Suprapubic skin (tissue), 4 donors: ENCODE data around the gene IGFN1. TPM values are rescaled to one million over a fixed set of nuclear protein-coding genes. Genes with fewer than 3 reads are reported as not detected.
A peak's percentile ranks its signal among the peaks of the same experiment; 100 is the strongest.
"Not testable (repeated sequence)": the region's sequence is repeated elsewhere in the genome, so short reads cannot be mapped to it uniquely, and the experiment has no call there.

Source experiments
- DNase-seq, 2 donors: peaks; one replicate each; pipeline ENCODE4 v3.0.0-alpha.2; 2019; ENCODE audit warnings: low spot score in 2 of 2
- H3K27ac ChIP-seq: fragments of 200-600 bp; sonication (generic); one replicate; pipeline ENCODE4 v1.5.1; 2019
- H3K27me3 ChIP-seq: fragments of 200-600 bp; sonication (generic); one replicate; pipeline ENCODE4 v1.5.1; 2019
- H3K36me3 ChIP-seq: fragments of 200-600 bp; sonication (generic); one replicate; pipeline ENCODE4 v1.5.1; 2019
- H3K4me1 ChIP-seq: fragments of 200-600 bp; sonication (generic); one replicate; pipeline ENCODE4 v1.5.1; 2019
- H3K4me3 ChIP-seq: fragments of 200-600 bp; sonication (generic); one replicate; pipeline ENCODE4 v1.5.1; 2019; ENCODE audit warnings: mild to moderate bottlenecking
- H3K9me3 ChIP-seq: fragments of 200-600 bp; sonication (generic); one replicate; pipeline ENCODE4 v1.5.1; 2019
- EP300 ChIP-seq: sonication (generic); formaldehyde crosslinking; IDR thresholded peaks from one replicate; pipeline ENCODE4 v1.6.1; 2017; ENCODE audit warnings: antibody characterized with exemption
- POLR2A ChIP-seq, 2 donors: fragments of 450-650 bp; IDR thresholded peaks; one replicate each; pipeline ENCODE4 v1.6.1; 2017; ENCODE audit warnings: antibody characterized with exemption in 2 of 2, mild to moderate bottlenecking in 2 of 2, moderate library complexity in 2 of 2
- POLR2AphosphoS5 ChIP-seq, 3 donors: sonication (generic); formaldehyde crosslinking; IDR thresholded peaks; one replicate each; pipeline ENCODE4 v1.6.1; 2017; ENCODE audit warnings: antibody characterized with exemption in 3 of 3
- WGBS: methylation state at CpG from one replicate; pipeline ENCODE4 v1.1.5; 2018; 5-methylcytosine and 5-hydroxymethylcytosine counted together
- total RNA-seq, 4 donors: library from RNA; depleted of rRNA; stranded (reverse); fragments of >200 nt; gene quantifications; one replicate each; pipeline ENCODE4 v1.1.0, GENCODE V29; 2016
- TF ChIP-seq, protein P1 (sequence below), 2 donors: fragments of 200-600 bp in 1 of 2; fragments of 450-650 bp in 1 of 2; sonication (generic) in 1 of 2; IDR thresholded peaks; one replicate each; pipeline ENCODE4 v1.5.1; 2016 to 2019; ENCODE audit warnings: antibody characterized with exemption in 2 of 2, mild to moderate bottlenecking in 1 of 2, moderate library complexity in 1 of 2

Gene IGFN1
- total RNA-seq, 4 donors from 2014 or later: 0.13 to 0.57 TPM; not detected in 2

DNA sequence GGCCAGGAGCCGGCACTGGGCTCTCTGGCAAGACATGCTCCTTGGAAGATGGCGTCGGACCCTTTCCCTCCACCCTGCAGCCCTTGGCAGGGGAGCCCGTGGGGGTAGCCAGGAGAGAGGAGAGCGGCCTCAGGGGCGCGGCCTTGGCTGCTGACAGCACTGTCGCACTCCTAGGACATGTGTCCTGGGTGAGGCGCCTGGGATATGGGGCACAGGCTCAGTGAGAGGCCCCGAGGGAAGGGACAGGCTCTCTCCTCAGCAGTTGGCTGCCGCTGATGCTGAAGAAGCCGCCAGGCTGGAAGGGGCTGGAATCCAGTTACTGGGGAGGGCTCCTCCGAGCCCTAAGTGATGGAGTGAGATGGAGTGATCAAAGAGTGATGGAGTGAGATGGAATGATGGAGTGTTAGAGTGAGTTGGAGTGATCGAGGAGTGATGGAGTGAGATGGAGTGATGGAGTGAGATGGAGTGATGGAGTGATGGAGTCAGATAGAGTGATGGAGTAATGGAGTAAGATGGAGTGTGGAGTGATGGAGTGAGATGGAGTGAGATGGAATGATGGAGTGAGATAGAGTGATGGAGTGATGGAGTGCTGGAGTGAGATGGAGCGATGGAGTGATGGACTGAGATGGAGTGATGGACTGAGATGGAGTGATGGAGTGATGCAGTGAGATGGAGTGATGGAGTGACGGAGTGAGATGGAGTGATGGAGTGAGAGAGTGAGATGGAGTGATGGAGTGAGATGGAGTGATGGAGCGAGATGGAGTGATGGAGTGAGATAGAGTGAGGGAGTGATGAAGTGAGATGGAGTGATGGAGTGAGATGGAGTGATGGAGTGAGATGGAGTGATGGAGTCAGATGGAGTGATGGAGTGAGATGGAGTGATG lies 65.1 kb downstream of the IGFN1 start:
- WGBS: 68% methylated on average over 15 of the region's 17 CpGs
- no peaks in the 10 kb centered on the region for H3K9me3 ChIP-seq
- TF ChIP-seq EP300 (no peak), POLR2A (IDR thresholded peaks at IDR 0.05) (no peak), POLR2AphosphoS5 (IDR thresholded peaks at IDR 0.05) (no peak)
- peak in 1 of 2 donors; percentile 72 for DNase-seq
- no peak overlapping the region for H3K27ac ChIP-seq
- H3K4me3 ChIP-seq: no peak overlapping the region
- H3K36me3 ChIP-seq: no peaks in the 10 kb centered on the region
- H3K27me3 ChIP-seq: peaks cover 4% of the 10 kb centered on the region
- H3K4me1 ChIP-seq: peaks cover 33% of the 10 kb centered on the region

DNA sequence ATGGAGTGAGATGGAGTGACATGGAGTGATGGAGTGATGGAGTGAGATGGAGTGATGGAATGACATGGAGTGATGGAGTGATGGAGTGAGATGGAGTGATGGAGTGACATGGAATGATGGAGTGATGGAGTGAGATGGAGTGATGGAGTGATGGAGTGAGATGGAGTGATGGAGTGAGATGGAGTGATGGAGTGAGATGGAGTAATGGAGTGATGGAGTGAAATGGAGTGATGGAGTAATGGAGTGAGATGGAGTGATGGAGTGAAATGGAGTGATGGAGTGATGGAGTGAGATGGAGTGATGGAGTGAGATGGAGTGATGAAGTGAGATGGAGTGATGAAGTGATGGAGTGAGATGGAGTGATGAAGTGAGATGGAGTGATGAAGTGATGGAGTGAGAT lies 67.5 kb downstream of the IGFN1 start:
- not testable (repeated sequence) for H3K9me3 ChIP-seq, H3K36me3 ChIP-seq, H3K4me3 ChIP-seq, H3K27ac ChIP-seq, H3K27me3 ChIP-seq, DNase-seq
- peaks cover 45% of the 10 kb centered on the region for H3K4me1 ChIP-seq

DNA sequence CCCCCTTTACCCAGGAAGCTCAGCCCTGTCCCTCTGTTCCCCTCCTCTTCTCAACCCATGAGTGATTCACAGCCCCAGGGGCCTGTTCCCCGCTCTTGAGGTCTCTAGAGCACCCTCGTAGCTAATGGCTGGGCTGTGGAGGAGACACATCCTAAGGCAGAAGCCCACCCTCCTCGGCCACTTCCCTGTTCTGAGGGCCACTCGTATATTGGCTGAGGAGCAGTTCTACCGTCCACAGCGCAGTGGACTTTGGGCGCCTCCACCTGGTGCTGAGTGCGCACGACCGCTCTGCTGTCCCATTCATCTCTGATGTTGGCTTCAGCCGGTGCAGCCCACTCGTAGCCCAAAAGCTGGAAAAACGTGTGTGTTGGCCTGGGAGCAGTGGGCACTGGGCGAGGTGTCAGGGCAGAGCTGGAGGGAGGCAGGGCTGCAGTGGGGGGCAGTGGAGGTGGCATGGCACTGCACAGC lies 68.2 kb downstream of the IGFN1 start:
- Histone ChIP-seq H3K27me3 (peaks cover 9% of the 10 kb centered on the region), H3K9me3 (no peaks in the 10 kb centered on the region), H3K4me1 (peaks cover 42% of the 10 kb centered on the region), H3K27ac (no peak overlapping the region), H3K36me3 (no peaks in the 10 kb centered on the region), H3K4me3 (no peak overlapping the region)
- TF ChIP-seq, protein P1, sequence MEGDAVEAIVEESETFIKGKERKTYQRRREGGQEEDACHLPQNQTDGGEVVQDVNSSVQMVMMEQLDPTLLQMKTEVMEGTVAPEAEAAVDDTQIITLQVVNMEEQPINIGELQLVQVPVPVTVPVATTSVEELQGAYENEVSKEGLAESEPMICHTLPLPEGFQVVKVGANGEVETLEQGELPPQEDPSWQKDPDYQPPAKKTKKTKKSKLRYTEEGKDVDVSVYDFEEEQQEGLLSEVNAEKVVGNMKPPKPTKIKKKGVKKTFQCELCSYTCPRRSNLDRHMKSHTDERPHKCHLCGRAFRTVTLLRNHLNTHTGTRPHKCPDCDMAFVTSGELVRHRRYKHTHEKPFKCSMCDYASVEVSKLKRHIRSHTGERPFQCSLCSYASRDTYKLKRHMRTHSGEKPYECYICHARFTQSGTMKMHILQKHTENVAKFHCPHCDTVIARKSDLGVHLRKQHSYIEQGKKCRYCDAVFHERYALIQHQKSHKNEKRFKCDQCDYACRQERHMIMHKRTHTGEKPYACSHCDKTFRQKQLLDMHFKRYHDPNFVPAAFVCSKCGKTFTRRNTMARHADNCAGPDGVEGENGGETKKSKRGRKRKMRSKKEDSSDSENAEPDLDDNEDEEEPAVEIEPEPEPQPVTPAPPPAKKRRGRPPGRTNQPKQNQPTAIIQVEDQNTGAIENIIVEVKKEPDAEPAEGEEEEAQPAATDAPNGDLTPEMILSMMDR (IDR thresholded peaks at IDR 0.05): no peak
- TF ChIP-seq EP300: no peak
- no peak for TF ChIP-seq POLR2AphosphoS5 (IDR thresholded peaks at IDR 0.05)
- TF ChIP-seq POLR2A (IDR thresholded peaks at IDR 0.05): no peak
- DNase-seq: peak in 1 of 2 donors; percentile 74
- WGBS: 87% methylated on average over 14 of the region's 14 CpGs

DNA sequence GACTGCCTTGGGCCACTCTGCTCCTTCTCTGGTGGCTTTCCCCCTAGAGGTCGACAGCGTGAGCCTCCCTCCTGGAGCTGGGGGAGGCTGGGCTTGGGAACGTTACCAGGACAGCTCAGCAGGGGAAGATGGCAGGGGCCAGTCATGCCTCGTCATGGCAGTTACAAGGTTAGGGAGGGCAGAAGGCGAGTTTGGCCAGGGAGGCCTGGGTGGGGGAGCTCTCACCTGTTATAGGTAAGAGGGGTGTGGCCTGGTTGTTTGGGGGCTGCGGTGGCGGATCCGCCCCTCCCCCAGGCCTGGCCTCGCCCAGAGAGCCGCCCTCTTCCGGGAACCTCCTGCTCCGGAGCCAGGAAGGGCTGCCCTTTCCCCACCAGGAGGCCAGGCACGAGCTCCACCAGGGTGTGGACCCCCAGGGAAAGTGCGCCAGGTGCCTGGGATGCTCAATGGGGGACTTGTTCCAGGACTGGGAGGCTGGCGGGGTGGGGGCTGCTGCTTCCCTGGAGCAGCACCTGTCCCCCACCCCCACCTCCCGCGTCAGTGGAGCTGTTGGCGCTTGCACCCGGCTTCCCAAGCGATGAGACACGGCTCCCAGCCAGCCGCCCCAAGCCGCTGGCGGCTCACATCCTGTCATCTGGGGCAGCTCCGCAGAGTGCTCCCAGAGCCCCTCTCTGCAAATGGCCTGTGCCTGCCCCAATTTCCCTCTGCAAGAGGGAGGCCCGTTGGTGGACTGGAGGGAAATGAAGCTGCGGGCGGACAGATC lies 69.0 kb downstream of the IGFN1 start:
- no peak for TF ChIP-seq POLR2AphosphoS5 (IDR thresholded peaks at IDR 0.05)
- no peak for TF ChIP-seq EP300
- no peak for TF ChIP-seq POLR2A (IDR thresholded peaks at IDR 0.05)
- TF ChIP-seq, protein P1 (IDR thresholded peaks at IDR 0.05): no peak
- DNase-seq: peak in 1 of 2 donors; percentile 80
- Histone ChIP-seq H3K27me3 (peaks cover 9% of the 10 kb centered on the region), H3K4me3 (peak overlapping the region; percentile 18), H3K9me3 (no peaks in the 10 kb centered on the region), H3K4me1 (peaks cover 34% of the 10 kb centered on the region), H3K27ac (peak overlapping the region; percentile 75), H3K36me3 (no peaks in the 10 kb centered on the region)
- 6% methylated on average over 23 of the region's 28 CpGs for WGBS

DNA sequence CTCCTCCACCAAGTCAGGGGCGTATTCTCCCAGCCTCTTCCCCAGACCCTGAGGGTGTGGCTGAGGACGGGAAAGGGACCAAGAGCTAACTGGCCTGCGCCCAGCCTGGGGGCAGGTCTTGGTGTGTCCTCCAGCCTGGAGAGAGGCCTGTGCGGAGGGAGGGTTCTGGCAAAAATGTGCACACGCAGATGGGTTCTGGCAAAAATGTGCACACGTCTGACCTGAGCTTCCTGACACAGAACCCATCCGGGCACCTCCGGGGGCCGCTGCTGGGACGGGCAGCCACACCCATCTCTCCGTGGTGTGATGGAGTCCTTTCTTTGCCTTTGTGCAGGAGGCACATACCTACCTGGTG lies 69.6 kb downstream of the IGFN1 start:
- peak in 1 of 2 donors; percentile 63 for DNase-seq
- H3K4me3 ChIP-seq: peak overlapping the region; percentile 18
- H3K4me1 ChIP-seq: peaks cover 30% of the 10 kb centered on the region
- peak overlapping the region; percentile 75 for H3K27ac ChIP-seq
- no peaks in the 10 kb centered on the region for H3K36me3 ChIP-seq
- WGBS: 23% methylated on average over 9 of the region's 11 CpGs
- H3K27me3 ChIP-seq: peaks cover 9% of the 10 kb centered on the region
- H3K9me3 ChIP-seq: no peaks in the 10 kb centered on the region
- TF ChIP-seq EP300: no peak
- TF ChIP-seq POLR2A (IDR thresholded peaks at IDR 0.05): no peak

DNA sequence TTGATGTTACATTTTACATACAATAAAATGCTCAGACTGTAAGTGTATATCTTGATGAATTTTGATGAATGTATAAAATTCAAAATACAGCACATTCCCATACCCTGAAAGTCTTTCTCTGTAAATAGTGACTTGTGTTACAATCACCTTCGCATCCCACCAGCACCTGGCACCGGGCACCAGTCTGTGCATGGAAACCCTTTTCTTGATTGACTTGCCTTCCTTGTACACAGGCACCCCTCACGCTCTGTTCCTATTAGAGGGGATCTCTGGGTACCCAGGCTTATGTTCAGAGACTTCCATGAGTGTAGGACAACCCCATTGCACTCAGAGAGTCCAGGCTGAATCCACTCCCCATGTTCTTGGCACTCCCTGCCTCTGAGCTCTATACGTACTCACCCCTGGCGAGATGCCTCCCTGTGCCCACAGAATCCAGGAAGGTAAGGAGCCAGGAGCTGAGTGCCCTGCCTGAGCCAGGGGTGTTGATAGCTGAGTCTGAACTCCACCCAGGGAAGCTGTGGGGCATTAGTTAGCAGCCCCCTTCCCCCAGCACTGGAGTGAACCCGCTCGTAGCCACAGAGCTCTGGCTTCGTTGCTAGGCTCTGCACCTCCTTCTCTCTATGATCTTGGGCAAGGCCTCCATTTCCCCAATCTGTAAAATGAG lies 70.2 kb downstream of the IGFN1 start:
- Histone ChIP-seq H3K9me3 (no peaks in the 10 kb centered on the region), H3K4me3 (no peak overlapping the region), H3K4me1 (peaks cover 30% of the 10 kb centered on the region), H3K36me3 (no peaks in the 10 kb centered on the region), H3K27ac (peak overlapping the region; percentile 75), H3K27me3 (peaks cover 9% of the 10 kb centered on the region)
- DNase-seq: peak in 1 of 2 donors; percentile 63
- TF ChIP-seq POLR2AphosphoS5 (IDR thresholded peaks at IDR 0.05): no peak
- TF ChIP-seq, protein P1 (IDR thresholded peaks at IDR 0.05): no peak
- no peak for TF ChIP-seq EP300
- TF ChIP-seq POLR2A (IDR thresholded peaks at IDR 0.05): no peak
- 56% methylated on average over 8 of the region's 8 CpGs for WGBS
